Suprapubic skin (tissue), 3 donors: ENCODE measurements around the gene ZNF536.

ENCODE experiments used
- CTCF ChIP-seq, 2 donors: fragments of 200-600 bp in 1 of 2; fragments of 450-650 bp in 1 of 2; sonication (generic) in 1 of 2; IDR thresholded peaks; one replicate each; pipeline ENCODE4 v1.5.1; 2016 to 2019; ENCODE audit warnings: antibody characterized with exemption in 2 of 2, mild to moderate bottlenecking in 1 of 2, moderate library complexity in 1 of 2
- EP300 ChIP-seq: sonication (generic); formaldehyde crosslinking; IDR thresholded peaks from one replicate; pipeline ENCODE4 v1.6.1; 2017; ENCODE audit warnings: antibody characterized with exemption
- POLR2A ChIP-seq, 2 donors: fragments of 450-650 bp; IDR thresholded peaks; one replicate each; pipeline ENCODE4 v1.6.1; 2017; ENCODE audit warnings: antibody characterized with exemption in 2 of 2, mild to moderate bottlenecking in 2 of 2, moderate library complexity in 2 of 2

GRCh38 chr19:30487178-30487577 lies 115.0 kb downstream of the ZNF536 start:
- TF ChIP-seq EP300 = no peak
- no peak for TF ChIP-seq CTCF (IDR thresholded peaks at IDR 0.05)
- TF ChIP-seq POLR2A (IDR thresholded peaks at IDR 0.05) = no peak
